Measurements from ENCODE around the gene RFC1.

- TF ChIP-seq POLR2A (IDR thresholded peaks at IDR 0.05): no peak
- TF ChIP-seq CTCF (IDR thresholded peaks at IDR 0.05 in 8 of 11, conservative IDR thresholded peaks at IDR 0.05 in 3 of 11): no peak
- TF ChIP-seq POLR2AphosphoS5 (IDR thresholded peaks at IDR 0.05): no peak
Observed at GRCh38 chr4:39280770-39281169, 85.4 kb downstream of the RFC1 start.

Measured in spleen (tissue), 7 donors.